Activated naive CD8-positive, alpha-beta T cell treated with anti-CD3 and anti-CD28 coated beads, Interleukin-2, amount 50 U/mL, for 24 hours (primary cell): Measurements from ENCODE around the gene HDAC7.

Source experiments
- ATAC-seq: fragments of 150-1000 bp; cut with Tn5 transposase; one replicate; pipeline ENCODE4 v1.10.0; 2021
- DNase-seq: peaks from one replicate; pipeline ENCODE4 v3.0.0; 2021
- H3K27ac Mint-ChIP-seq: one replicate; pipeline ENCODE4 v1.8.0; 2021; ENCODE audit warnings: mild to moderate bottlenecking, mixed read lengths
- H3K27me3 Mint-ChIP-seq: one replicate; pipeline ENCODE4 v1.8.0; 2021; ENCODE audit warnings: mixed read lengths
- H3K36me3 Mint-ChIP-seq: one replicate; pipeline ENCODE4 v1.8.0; 2021; ENCODE audit warnings: low read depth, mixed read lengths
- H3K4me1 Mint-ChIP-seq: one replicate; pipeline ENCODE4 v1.8.0; 2021; ENCODE audit warnings: mixed read lengths
- H3K4me3 Mint-ChIP-seq: one replicate; pipeline ENCODE4 v1.8.0; 2021; ENCODE audit warnings: mild to moderate bottlenecking, moderate library complexity, mixed read lengths
- H3K9me3 Mint-ChIP-seq: one replicate; pipeline ENCODE4 v1.8.0; 2021; ENCODE audit warnings: mixed read lengths

The HDAC7 gene

DNA sequence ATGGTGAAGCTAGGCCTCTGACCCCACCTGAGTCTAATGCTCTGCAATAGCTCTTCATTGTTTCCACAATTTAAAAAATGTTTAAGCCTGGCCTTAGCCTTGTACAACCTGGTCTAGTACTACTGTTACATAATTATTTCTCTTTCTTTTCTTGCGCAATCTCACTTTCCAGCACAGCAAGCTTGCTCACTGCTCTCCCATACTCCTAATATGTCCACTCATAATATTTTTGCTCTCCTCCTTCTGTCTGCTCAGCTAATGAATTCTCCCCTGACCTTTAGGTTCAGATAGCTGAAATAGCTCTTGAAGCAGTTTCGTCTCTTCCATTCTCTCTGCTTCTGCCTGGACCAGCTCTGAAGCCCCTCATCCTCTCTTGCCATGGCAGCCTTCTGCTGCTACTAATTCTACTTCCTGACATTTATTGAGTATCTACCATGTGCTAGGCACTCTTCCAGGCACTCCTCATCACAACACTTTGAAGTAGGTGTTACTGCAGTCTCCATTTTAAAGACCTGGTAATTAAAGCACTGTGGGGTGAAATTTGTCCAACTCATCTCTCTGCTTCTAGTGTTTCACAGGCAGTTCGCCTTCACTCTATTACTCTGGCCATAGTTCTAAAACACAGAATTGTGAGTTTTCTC is 49.5 kb downstream of the HDAC7 start:
- H3K27ac Mint-ChIP-seq: no peak overlapping the region
- no peak for ATAC-seq
- peaks cover 20% of the 10 kb centered on the region for H3K4me1 Mint-ChIP-seq
- H3K36me3 Mint-ChIP-seq: no peaks in the 10 kb centered on the region
- no peaks in the 10 kb centered on the region for H3K9me3 Mint-ChIP-seq
- no peak overlapping the region for H3K4me3 Mint-ChIP-seq
- DNase-seq: no peak
- peaks cover 2% of the 10 kb centered on the region for H3K27me3 Mint-ChIP-seq

DNA sequence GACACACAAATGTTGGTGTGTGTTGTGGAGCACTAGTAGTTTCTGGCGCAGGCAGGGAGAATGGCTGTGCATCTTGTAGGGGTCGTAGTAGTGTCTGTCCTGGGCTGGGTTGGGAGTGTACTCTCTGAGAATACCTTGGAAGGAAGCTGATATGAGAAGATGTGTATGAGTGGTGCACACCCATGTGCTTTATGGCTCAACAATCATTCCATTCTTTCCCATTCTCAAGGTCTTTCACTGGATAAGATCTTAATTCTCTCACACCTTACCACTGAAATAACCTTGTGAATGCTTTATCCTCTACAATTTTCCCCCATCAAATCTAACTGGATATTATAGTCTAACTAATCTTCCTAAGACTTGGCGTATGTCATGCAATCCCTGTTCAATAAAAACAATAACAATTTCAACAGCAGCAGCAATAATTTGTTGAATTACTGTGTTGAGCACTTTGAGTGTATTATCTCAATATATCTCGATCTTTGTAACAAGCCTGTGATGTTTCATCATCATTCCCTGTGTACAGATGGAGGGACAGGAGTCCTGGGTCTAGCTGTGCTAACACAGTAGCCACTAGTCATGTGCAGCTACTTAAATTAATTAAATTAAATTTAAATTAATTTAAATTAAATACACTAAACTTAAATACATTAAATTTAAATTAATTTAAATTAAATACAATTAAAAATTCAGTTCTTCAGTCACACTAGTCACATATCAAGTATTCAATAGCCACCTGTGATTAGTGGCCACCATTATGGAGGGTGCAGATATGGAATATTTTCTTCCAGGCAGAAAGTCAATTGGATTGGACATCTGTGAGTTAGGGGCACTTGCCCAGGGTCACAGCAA is 50.2 kb downstream of the HDAC7 start:
- no peak for DNase-seq
- Mint-ChIP-seq H3K27ac (no peak overlapping the region), H3K9me3 (no peaks in the 10 kb centered on the region), H3K4me3 (no peak overlapping the region), H3K27me3 (peaks cover 2% of the 10 kb centered on the region), H3K4me1 (peaks cover 14% of the 10 kb centered on the region), H3K36me3 (no peaks in the 10 kb centered on the region)
- ATAC-seq: no peak

DNA sequence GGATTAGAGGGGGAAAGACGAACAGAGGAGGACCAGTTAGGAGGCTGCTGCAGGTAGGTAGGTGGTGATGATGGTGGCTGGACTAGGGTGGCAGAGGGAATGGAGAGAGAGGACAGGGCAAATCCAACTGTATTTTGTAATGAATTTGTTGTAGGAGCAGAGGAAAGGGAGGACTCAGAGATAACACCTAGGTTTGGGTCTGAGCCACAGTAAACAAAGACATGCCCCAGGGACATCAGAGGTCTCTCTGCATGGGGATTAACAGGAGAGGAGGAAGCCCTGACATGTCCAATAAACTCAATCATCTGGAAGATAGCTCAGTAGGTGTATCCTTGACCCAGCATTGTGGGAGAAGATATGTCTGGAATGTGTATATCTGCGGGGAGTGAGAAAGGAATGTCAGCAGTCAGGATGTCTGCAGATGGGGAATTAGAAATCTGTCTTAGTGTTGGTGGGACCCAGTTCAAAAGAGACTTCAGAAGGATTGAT is 51.3 kb downstream of the HDAC7 start:
- Mint-ChIP-seq H3K9me3 (no peaks in the 10 kb centered on the region), H3K36me3 (no peaks in the 10 kb centered on the region), H3K27ac (no peak overlapping the region), H3K4me3 (no peak overlapping the region), H3K4me1 (peaks cover 7% of the 10 kb centered on the region), H3K27me3 (peaks cover 2% of the 10 kb centered on the region)
- ATAC-seq (no peak), DNase-seq (no peak)

DNA sequence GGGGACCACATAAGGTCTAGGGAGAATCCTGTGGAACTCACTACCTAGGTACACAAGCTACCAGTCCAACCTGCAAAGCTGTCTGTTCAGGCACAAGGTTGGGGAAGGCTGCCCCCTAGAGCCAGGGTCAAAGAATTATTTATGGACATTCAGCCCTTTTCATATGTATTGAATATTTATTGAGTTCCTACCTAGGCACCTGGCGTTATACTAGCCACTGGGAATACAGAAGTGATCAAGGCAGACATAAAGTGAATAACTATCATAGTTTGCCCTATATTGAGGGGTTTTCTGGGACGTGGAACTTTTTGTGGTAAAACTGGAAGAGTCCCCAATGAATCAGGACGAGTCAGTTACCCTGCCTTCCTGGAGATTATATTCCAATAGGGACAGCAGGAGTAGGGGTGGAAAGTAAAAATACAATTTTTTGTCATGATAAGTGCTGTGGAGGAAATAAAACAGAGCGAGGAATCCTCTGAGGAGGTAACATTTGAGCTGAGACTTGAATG is 52.4 kb downstream of the HDAC7 start:
- DNase-seq (peak; percentile 79), ATAC-seq (peak; percentile 70)
- Mint-ChIP-seq H3K36me3 (no peaks in the 10 kb centered on the region), H3K27me3 (no peaks in the 10 kb centered on the region), H3K4me1 (peaks cover 4% of the 10 kb centered on the region), H3K27ac (no peak overlapping the region), H3K4me3 (no peak overlapping the region), H3K9me3 (no peaks in the 10 kb centered on the region)

DNA sequence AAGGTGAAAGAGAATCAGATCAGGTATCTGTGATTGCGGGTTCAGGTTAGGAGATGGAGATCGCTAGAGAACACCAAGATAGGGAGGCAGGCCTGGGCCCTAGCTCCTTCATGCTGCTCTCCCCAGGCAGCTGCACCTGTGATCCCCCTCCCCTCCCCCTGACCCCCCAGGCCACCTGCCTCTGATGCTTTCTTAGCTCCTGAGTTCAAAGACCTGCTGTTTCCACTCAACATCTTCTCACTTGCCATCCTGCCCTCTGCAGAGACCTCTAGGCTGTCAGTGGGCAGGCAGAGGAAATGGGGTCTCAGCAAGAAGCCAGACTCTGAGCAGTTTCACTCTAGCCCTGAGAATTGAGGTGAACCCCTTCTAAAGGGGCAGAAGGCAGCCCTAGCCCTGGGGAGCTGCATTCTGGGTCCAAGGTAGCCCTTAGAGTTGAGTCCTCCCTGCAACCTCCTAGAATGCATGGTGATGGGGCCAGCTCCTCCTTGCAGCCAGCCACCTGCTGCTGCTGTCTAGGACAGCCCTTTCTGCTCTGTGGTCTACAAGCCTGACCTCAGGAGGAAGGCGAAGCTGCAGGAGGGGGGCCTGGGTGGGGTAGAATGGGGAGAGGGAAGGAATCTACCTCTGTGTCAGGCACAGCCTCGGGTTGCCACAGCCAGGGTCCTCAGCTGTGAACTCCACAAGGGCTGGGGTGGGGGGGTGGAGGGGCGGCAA is 53.0 kb downstream of the HDAC7 start:
- Mint-ChIP-seq H3K36me3 (no peaks in the 10 kb centered on the region), H3K4me1 (peaks cover 4% of the 10 kb centered on the region), H3K4me3 (no peak overlapping the region), H3K27me3 (no peaks in the 10 kb centered on the region), H3K9me3 (no peaks in the 10 kb centered on the region), H3K27ac (no peak overlapping the region)
- ATAC-seq (peak; percentile 27), DNase-seq (no peak)

DNA sequence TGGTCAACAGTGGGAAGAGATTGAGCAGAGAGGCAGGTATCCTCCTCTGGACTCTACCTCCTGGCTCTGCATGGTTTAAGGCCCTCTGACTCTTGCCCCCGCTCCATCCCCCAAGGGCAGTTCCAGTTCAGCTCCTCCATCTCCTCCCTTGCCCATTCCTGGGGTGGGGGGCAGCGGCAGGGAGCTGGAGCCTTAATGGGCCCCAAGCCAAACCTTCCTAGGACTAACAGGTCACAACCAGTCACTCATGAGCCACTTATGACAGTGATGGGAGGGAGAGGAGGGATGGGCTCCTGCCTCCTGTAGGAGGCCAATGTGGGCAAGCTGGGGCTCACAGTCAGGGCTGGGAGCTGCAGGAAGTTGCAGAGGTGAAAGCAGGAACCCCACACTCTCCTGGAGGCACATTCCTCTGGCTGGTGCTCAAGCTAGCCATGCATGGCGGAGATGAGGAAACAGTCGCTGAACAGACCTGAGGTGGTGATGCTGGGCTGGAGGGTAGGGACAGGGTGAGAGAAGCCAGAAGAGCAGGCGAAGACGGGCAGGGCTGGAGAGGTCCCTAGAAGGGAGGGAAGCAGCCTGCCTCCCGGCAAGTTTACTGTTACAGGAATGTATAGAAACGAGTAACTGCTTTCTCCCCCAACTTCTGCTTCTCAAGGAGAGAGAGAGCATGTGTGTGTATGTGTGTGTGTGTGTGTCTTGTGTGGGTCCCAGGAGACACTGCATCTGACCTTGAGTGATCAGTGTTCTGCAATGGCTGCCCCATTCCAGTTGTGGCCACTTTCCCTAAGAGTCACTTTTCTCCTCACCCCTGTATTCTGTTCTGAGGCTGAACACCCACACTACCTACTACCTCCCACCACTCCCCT is 56.0 kb downstream of the HDAC7 start:
- no peaks in the 10 kb centered on the region for H3K36me3 Mint-ChIP-seq
- H3K4me3 Mint-ChIP-seq: no peak overlapping the region
- DNase-seq: no peak
- H3K4me1 Mint-ChIP-seq: peaks cover 10% of the 10 kb centered on the region
- no peak for ATAC-seq
- H3K9me3 Mint-ChIP-seq: no peaks in the 10 kb centered on the region
- H3K27ac Mint-ChIP-seq: no peak overlapping the region
- peaks cover 4% of the 10 kb centered on the region for H3K27me3 Mint-ChIP-seq

DNA sequence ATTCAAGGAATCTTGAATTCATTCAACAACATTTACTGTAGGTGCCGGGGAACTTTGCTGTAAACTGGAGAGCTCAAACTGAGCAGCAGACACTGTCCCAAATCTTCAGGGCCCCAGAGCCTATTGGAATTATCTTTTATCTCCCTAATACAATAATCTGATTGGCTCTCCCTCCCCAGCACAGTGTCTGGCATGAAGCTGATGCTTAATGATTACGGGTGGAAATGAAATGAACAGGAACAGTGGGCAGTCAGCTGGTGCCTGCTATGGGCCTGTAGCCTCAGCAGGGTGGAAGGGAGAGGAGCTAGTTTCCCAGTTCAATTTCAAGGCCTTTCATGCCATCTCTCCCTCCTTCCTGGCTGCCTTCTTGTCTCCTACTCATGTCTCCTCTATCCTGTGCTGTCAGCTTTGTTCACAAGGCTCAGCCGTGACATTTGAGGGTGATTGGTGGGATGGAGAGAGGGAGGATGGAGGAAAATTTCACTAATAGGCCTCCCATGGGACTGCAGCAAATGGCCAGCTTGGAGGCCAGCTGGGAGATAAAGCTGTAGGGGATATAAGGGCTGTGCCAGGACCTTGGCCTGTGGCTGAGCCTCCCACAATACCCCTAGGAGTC is 56.7 kb downstream of the HDAC7 start:
- H3K27ac Mint-ChIP-seq: no peak overlapping the region

DNA sequence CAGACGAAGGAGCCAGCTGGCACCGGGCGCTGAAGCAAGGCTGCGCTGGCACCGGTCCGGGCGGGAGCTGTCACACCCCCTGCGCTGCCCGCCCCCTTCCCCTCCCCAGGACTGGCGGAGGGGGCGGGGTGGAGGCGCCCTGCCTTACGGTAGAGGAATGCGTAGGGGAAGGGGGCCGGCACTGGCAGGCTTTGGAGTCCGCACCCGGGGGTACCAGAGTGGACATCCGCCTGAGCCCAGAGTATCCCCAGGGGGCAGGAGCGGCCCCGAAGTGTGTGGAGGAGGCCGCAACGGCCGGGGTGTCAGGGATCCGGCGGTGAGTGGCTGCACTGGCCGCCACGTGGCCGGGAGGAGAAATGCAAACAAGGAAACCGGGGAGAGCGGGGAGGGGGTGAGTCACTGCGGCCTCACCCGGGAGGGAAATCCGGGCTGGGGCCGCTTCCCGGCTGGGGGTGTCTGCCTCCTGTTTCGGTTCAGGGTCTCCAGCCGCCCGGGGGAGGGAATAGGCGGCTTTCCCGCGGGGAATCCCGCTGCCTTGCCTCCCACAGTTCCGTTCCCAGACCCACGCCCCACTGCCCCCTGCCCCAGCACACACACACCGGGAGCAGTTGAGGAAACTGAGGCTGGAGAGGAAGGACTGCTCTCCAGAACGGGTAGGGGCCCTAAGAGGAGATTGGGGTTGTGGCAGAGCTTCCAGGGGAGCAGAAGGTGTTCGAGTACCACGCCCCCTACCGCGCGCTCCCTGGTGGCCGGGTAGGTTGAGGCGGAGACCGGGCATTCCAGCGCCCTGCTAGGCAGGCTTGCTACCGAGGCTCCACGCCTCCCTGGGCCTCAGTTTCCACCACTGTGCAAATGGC is 60.6 kb downstream of the HDAC7 start, which contains the start of gene RAPGEF3:
RAPGEF3 (minus strand) TSS at position 47 of the 857 bp plus-strand sequence. CDS start 324 bp downstream, outside the sequence.
- Mint-ChIP-seq H3K4me3 (peak within 1 kb of the TSS; percentile 59), H3K9me3 (no peaks in the 10 kb centered on the region), H3K27me3 (peaks cover 7% of the 10 kb centered on the region), H3K4me1 (peaks cover 40% of the 10 kb centered on the region), H3K36me3 (no peaks in the 10 kb centered on the region), H3K27ac (peak within 1 kb of the TSS; percentile 8)
- peak; percentile 62 for ATAC-seq
- peak; percentile 76 for DNase-seq

More for the DNA sequence above, 56.7 kb downstream of the HDAC7 start:
- H3K36me3 Mint-ChIP-seq: no peaks in the 10 kb centered on the region
- H3K4me1 Mint-ChIP-seq: peaks cover 14% of the 10 kb centered on the region
- peaks cover 4% of the 10 kb centered on the region for H3K27me3 Mint-ChIP-seq
- DNase-seq (no peak), ATAC-seq (no peak)
- H3K9me3 Mint-ChIP-seq: no peaks in the 10 kb centered on the region
- no peak overlapping the region for H3K4me3 Mint-ChIP-seq

DNA sequence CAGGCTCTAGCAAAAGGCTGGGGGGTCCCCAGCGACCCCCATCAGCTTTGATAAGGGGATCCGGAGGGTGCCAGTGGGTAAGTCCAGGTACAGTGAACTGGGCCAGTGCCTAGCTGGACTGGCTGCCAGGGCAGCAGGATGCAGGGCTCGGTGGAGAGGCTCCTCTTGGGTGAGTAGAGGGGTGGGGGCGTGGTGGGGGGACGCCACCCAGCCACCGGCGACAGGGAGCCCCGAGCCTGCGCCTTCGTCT is 61.2 kb downstream of the HDAC7 start:
- peak overlapping the region; percentile 36 for H3K4me3 Mint-ChIP-seq
- DNase-seq (no peak), ATAC-seq (no peak)
- no peaks in the 10 kb centered on the region for H3K9me3 Mint-ChIP-seq
- no peaks in the 10 kb centered on the region for H3K36me3 Mint-ChIP-seq
- no peak overlapping the region for H3K27ac Mint-ChIP-seq
- H3K4me1 Mint-ChIP-seq: peaks cover 41% of the 10 kb centered on the region
- H3K27me3 Mint-ChIP-seq: peaks cover 7% of the 10 kb centered on the region

DNA sequence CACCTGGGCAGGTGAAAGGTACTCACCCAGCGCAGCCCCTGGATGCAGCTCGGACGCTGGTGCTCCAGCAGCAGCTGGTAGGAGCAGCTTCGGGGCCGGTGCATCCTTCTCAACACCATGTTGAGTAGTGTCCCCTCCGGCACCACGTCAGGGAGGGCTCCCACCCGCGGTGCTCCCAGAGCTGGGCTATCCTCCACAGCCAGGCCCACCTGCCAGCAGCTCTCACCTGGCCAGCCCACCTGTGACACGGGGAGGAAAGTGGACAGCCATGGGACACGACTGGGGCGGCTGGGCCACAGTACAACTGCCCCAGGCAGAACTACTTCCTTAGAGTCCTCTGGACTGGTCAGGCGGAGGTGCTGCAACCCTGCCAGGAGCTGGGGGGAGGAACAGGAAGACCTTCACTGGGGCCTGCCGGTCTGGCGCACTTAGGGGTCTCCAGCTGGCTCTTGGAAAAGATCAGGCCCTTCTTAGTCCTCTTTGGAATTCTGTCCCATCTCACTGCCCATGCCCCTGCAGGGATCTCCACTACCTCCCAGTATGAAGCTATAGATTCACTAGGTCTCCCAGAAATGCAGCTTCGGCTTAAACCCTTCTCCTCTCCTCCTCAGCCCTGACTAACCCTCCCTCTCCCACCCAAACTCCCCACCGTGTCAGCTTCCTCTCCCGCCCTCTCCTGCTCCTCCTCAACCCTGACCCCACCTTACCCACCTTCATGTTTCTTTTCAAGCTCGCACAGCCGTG is 61.7 kb downstream of the HDAC7 start:
- Mint-ChIP-seq H3K27ac (no peak overlapping the region), H3K4me3 (peak overlapping the region; percentile 36), H3K9me3 (no peaks in the 10 kb centered on the region), H3K36me3 (no peaks in the 10 kb centered on the region), H3K27me3 (peaks cover 7% of the 10 kb centered on the region), H3K4me1 (peaks cover 41% of the 10 kb centered on the region)
- no peak for ATAC-seq
- no peak for DNase-seq

DNA sequence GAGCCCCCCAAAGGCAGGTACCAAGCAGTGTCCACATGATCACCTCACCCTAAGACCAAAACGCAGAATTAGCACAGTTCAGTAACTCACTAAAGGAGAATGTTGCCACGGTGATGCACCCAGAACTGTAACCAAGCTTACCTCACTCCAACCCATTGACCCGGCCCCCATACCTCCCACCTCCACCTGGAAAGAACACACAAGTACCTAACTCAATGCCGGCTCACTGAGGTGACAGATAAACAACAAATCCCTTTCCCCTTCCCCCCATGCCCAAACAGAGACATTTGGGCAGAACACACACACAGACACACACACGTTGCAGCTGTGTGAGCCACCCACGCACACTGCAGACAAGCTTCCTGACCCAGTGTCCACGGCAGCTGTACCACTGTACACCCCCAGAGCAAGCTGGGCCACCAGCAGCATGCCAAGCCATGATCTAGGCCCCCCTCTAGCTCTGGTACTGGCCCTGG is 62.3 kb downstream of the HDAC7 start:
- Mint-ChIP-seq H3K4me3 (no peak overlapping the region), H3K27me3 (peaks cover 7% of the 10 kb centered on the region), H3K9me3 (no peaks in the 10 kb centered on the region), H3K36me3 (no peaks in the 10 kb centered on the region), H3K4me1 (peaks cover 41% of the 10 kb centered on the region), H3K27ac (no peak overlapping the region)
- ATAC-seq: no peak
- no peak for DNase-seq
